Putamen (tissue), 1 donor: ENCODE data around the gene FRA10AC1.

Source experiments
- DNase-seq: peaks from one replicate; pipeline ENCODE4 v3.0.0-alpha.2; 2016; ENCODE audit warnings: low spot score

Gene FRA10AC1

GRCh38 chr10:93702210-93703001, at the start of gene FRA10AC1:
TSS of gene FRA10AC1 (minus strand) at chr10:93702592. CDS start at chr10:93700106, 2,486 bp downstream.
- peak; percentile 94 for DNase-seq

DNA sequence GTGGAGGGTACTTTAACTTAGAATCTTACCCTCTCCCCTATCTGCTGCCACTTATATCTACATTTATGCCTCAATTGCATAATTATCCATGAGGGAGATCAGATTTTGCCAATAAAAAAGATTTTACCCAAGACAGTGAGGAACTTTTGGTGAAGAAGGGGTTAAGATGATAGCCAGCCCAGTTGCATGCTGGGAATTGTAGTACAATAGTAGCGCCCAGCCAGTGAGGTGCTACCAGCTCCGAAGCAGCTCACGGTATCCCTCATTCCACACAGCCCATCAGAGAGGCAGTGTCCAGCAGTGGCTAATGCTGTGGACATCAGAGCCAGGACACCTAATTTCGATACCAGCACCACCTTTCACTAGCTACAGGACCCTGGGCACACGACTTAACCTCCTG, 49.4 kb upstream of the FRA10AC1 start:
- no peak for DNase-seq

- DNase-seq = no peak
Observed at GRCh38 chr10:93751124-93751523, 48.7 kb upstream of the FRA10AC1 start.

GRCh38 chr10:93749218-93749799, 46.9 kb upstream of the FRA10AC1 start:
- no peak for DNase-seq

GRCh38 chr10:93746844-93747284, 44.5 kb upstream of the FRA10AC1 start:
- DNase-seq = no peak

DNA sequence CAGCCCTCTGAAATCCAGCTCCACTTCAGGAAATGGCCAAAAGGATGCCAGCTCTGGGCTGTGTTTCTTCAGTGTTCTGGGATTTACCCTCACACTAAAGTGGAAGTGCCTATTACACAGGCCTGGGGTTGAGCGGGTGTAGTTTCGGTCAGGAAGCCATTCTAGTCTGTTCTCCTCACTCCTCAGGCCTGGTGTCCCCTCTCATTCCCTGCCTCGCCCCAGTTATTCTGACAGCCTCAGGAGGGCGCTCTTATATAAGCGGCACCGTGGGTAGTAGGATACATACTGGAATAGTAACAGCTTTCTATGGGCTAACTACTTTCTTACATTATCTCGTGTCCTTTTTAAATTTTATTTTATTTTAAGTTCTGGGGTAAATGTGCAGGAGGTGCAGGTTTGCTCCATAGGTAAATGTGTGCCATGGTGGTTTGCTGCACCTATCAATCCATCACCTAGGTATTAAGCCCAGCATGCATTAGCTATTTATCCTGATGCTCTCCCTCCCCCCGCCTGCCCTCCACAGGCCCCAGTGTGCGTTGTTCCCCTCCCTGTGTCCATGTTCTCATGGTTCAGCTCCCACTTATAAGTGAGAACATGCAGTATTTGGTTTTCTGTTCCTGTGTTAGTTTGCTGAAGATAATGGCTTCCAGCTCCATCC, 43.1 kb upstream of the FRA10AC1 start:
- DNase-seq = no peak

DNA sequence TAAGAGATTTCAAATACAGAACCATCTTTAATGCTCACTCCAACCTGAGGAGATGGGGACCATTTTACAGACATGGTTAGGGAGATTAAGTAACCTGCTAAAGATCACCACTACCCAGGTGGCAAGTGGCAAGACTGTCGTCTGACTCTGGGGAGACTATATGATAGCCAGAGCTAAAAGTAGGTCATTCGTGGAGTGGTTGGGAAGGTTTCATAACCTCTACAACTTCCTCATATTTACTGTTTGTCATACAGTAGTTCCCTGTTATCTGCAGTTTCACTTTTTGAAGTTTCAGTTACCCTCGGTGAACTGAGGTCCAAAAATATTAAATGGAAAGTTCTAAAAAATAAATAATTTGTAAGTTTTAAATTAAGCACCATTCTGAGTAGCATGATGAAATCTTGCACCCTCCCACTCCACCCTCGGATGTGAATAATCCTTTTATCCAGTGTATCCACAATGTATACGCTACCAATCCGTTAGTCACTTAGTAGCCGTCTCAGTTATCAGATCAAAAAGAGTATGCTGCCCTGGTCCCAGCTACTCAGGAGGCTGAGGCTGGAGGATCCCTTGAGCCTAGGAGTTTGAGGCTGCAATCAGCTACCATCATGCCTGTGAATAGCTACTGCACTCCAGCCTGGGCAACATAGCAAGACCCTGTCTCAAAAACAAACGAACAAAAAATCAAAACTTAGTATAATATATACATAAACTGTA, 40.4 kb upstream of the FRA10AC1 start:
- DNase-seq = no peak

DNA sequence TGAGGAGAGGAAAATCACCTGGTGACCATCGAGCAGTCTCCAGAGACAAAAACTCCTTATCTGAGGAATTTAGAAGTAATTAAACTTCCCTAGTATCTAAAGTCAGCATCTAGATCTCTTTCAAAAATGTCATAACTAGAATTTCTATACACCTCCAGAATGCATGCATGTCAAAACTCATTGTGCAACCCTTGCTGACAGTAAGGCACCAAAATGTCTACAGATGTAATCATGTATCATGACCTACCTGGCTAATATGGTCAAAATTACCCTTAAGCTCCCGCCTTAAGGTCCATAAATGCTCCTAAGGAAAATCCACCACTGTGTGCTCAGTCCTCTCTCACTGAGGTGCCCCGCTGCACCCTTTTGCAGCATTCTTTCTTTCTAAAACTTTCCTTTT, 39.0 kb upstream of the FRA10AC1 start:
- no peak for DNase-seq

- no peak for DNase-seq
Observed at GRCh38 chr10:93726024-93726423, 23.6 kb upstream of the FRA10AC1 start.

- DNase-seq = no peak
Observed at GRCh38 chr10:93723153-93723552, 20.8 kb upstream of the FRA10AC1 start.

- no peak for DNase-seq
Observed at GRCh38 chr10:93722550-93722949, 20.2 kb upstream of the FRA10AC1 start.

GRCh38 chr10:93719901-93720300, 17.5 kb upstream of the FRA10AC1 start:
- DNase-seq = no peak

- DNase-seq = no peak
Observed at GRCh38 chr10:93718937-93719725, 16.7 kb upstream of the FRA10AC1 start.

DNA sequence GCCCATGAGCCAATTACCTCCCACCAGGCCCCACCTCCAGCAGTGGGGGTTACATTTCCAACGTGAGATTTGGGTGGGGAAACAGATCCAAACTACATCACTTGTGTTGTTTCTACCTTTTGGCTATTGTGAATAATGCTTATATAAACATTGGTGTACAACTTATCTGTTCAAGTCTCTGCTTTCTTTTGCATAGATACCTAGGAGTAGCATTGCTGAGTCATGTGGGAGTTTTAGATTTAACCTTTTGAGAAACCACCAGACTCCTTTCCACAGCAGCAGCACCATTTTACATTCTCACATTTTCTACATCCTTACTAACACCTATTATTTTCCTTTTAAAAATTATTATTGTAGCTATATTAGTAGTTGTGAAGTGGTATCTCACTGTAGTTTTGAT, 14.4 kb upstream of the FRA10AC1 start:
- DNase-seq = no peak

GRCh38 chr10:93715345-93715744, 13.0 kb upstream of the FRA10AC1 start:
- no peak for DNase-seq

DNA sequence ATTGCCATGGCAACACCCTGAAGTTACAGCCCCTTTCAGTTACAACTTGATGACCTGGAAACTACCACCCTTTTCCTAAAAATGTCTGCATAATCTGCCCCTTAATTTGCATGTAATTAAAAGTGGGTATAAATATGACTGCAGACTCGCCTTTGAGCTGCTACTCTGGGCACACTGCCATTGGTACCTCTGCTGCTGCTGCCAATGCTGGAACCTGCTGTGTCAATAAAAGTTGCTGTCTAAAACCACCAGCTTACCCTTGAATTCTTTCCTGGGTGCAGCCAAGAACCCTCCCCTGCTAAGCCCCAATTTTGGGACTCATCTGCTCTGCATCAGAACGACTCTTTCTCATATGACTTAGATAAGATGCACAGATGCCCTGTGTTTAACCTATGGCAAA, 10.2 kb upstream of the FRA10AC1 start:
- DNase-seq = no peak

DNA sequence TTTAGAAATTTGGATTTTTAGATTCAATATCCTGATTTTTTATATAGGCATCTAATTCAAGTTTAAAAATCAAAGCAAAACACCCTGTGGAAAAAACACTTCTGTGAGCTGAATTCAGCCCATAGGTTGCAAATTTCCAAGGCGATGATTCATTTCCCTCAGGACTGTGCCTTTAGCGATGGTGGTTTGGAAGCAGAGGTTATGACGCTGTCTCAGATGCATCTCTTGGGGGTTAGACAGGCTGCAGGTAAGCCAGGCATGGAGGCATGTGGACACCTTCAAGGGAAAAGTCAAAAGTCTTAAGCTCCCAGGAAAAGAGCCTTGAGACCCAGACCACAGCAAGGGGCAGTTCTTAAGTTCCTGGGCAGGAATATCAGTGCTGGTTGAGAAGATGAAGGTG, 9.5 kb upstream of the FRA10AC1 start:
- DNase-seq = no peak

- DNase-seq = no peak
Observed at GRCh38 chr10:93710333-93710909, 8.0 kb upstream of the FRA10AC1 start.

GRCh38 chr10:93707623-93708022, 5.2 kb upstream of the FRA10AC1 start:
- DNase-seq = no peak

DNA sequence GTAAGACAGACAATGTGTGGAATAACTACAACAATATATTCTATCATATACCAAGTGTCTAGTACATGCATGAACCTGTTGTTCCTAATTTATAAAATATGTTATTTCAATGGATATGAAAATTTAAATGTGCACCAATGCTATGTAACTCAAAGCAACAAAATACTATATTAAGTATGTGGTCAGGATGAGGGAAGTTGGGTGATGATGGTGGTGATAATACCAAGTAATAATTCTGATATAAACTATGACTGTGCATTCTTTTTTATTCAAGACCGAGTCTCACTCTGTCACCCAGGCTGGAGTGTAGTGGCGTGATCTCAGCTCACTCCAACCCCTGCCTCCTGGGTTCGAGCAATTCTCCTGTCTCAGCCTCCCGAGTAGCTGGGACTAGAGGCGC, 2.1 kb upstream of the FRA10AC1 start:
- DNase-seq = no peak

DNA sequence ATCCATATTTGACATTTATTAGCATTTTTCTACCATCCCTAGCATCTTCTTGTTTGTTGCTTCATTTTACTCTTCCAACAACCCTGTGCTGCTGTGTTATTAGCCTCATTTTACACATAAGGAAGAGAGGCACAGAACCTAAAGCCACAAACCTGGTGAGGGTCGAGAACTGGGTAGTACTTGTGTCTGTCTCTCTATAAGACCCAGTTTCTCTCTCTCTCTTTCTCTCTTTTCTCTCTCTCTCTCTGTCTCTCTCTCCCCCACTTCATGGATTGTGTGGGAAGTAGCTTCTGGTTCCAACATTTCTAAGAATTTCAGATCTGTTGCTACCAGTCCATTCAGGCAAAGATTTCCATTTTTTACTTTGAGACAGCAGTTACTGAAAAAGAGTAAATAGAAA, 1.4 kb upstream of the FRA10AC1 start:
- no peak for DNase-seq
